Activated naive CD4-positive, alpha-beta T cell treated with anti-CD3 and anti-CD28 coated beads, Interleukin-2, amount 10 ng/mL, durations not matched to agents 7 days and 5 days (primary cell): Measurements from ENCODE around the gene CDK5RAP3.
A peak's percentile ranks its signal among the peaks of the same experiment; 100 is the strongest.
"Not testable (repeated sequence)": the region's sequence is repeated elsewhere in the genome, so short reads cannot be mapped to it uniquely, and the experiment has no call there.

Experiments used
- CTCF ChIA-PET: fragments of 350-600 bp; sonication (Branson Sonifier 250); formaldehyde crosslinking; loops from one replicate; lab custom pipeline; 2021; ENCODE audit warnings: antibody characterized with exemption; lab: Charles Lee
- DNase-seq: peaks from one replicate; pipeline ENCODE4 v3.0.0-alpha.2; 2020
- H3K27ac Mint-ChIP-seq: one replicate; pipeline ENCODE4 v1.8.0; 2021; ENCODE audit warnings: mild to moderate bottlenecking, moderate library complexity, mixed read lengths
- H3K27me3 Mint-ChIP-seq: one replicate; pipeline ENCODE4 v1.8.0; 2021; ENCODE audit warnings: mild to moderate bottlenecking, mixed read lengths
- H3K36me3 Mint-ChIP-seq: one replicate; pipeline ENCODE4 v1.8.0; 2021; ENCODE audit warnings: mixed read lengths
- H3K4me1 Mint-ChIP-seq: one replicate; pipeline ENCODE4 v1.8.0; 2021; ENCODE audit warnings: mixed read lengths
- H3K4me3 Mint-ChIP-seq: one replicate; pipeline ENCODE4 v1.8.0; 2021; ENCODE audit warnings: mild to moderate bottlenecking, moderate library complexity, mixed read lengths
- H3K9me3 Mint-ChIP-seq: one replicate; pipeline ENCODE4 v1.8.0; 2021; ENCODE audit warnings: mixed read lengths

Gene CDK5RAP3, protein sequence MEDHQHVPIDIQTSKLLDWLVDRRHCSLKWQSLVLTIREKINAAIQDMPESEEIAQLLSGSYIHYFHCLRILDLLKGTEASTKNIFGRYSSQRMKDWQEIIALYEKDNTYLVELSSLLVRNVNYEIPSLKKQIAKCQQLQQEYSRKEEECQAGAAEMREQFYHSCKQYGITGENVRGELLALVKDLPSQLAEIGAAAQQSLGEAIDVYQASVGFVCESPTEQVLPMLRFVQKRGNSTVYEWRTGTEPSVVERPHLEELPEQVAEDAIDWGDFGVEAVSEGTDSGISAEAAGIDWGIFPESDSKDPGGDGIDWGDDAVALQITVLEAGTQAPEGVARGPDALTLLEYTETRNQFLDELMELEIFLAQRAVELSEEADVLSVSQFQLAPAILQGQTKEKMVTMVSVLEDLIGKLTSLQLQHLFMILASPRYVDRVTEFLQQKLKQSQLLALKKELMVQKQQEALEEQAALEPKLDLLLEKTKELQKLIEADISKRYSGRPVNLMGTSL

DNA sequence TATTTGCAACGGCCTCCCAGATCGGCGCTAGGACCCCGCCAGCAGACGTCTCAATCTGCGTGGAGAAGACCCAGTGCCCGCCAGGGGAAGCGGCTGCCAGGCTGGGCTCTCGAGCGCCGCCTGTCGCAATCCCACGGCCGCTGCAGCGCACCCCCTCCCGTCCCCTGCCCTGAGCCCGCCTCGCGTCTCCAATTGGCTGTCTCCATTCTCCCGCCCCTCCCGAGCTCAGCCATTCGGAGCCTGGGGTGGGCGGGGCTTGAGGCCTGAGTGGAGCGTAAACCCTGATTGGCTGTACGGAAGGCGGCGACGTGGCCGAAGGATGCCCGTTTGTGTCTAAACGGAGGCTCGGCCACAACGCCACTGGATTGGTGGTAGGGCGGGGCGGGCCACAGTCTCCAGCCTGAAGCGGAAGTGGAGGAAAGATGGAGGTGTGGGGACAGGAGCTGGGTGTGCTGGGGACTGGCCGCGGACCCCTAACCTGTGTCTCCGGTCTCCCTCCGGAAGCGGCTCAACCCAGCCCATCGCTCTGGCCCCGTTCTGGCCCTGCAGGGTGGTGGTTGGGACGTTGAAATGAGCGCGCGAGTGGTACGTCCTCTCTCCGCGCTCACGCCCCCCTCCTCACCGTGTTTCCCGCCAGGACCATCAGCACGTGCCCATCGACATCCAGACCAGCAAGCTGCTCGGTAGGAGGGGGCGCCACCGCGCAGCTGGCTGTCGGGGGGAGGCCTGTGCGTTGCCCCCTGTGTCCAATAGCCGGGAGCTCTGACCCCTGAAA lies at the start of gene CDK5RAP3:
TSS of gene CDK5RAP3 (plus strand) at position 389 of the 775 bp plus-strand sequence. CDS start at position 423, 34 bp downstream.
- Mint-ChIP-seq H3K27me3 (peaks cover 15% of the 10 kb centered on the region), H3K27ac (peak within 1 kb of the TSS; percentile 94), H3K9me3 (no peaks in the 10 kb centered on the region), H3K36me3 (peaks cover 18% of the 10 kb centered on the region), H3K4me1 (peaks cover 30% of the 10 kb centered on the region), H3K4me3 (peak within 1 kb of the TSS; percentile 98)
- peak; percentile 100 for DNase-seq
- CTCF ChIA-PET = interaction anchor here (0.6 to 10.5 kb wide), 25 partner anchors 9 to 483 kb away, joined by 3 to 151 read pairs (median 4); partner anchors contain the start of genes NFE2L1, PNPO, PRR15L and SCRN2

DNA sequence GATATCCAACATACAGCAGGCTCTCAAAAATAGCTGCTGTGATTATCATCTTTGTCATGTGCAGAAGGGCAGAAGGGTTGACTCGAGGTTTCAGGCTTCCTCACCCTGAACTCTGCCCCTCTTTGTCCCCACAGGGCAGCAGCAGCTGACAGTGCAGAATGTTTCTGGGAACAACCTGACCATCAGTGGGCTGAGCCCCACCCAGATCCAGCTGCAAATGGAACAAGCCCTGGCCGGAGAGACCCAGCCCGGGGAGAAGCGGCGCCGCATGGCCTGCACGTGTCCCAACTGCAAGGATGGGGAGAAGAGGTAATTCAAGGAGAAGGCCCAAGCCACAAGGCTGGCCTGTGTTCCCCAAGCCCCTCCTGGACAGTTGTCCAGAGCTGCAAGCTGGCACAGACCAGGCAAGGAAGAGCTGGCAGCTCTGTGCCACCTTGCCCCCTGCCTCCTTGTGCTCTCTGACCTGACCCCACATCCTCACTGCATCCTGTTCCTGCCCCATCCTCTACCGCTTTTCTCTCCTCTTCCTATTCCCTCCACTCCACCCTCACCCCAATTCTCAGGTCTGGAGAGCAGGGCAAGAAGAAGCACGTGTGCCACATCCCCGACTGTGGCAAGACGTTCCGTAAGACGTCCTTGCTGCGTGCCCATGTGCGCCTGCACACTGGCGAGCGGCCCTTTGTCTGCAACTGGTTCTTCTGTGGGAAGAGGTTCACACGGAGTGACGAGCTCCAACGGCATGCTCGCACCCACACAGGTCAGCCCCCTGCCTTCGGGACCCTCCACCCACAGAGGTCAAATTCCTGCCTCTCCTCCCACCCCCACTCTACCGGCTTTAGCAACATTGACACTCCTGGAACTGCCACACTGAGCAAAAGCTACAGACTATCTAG lies 45.9 kb upstream of the CDK5RAP3 start:
- no peaks in the 10 kb centered on the region for H3K27me3 Mint-ChIP-seq
- CTCF ChIA-PET = interaction anchor here (0.7 kb wide), 1 partner anchor 22 kb away, joined by 3 read pairs; no protein-coding TSS in a partner anchor
- no peaks in the 10 kb centered on the region for H3K9me3 Mint-ChIP-seq
- H3K36me3 Mint-ChIP-seq = peaks cover 41% of the 10 kb centered on the region
- no peak overlapping the region for H3K4me3 Mint-ChIP-seq
- no peak overlapping the region for H3K27ac Mint-ChIP-seq
- DNase-seq = no peak
- no peaks in the 10 kb centered on the region for H3K4me1 Mint-ChIP-seq

DNA sequence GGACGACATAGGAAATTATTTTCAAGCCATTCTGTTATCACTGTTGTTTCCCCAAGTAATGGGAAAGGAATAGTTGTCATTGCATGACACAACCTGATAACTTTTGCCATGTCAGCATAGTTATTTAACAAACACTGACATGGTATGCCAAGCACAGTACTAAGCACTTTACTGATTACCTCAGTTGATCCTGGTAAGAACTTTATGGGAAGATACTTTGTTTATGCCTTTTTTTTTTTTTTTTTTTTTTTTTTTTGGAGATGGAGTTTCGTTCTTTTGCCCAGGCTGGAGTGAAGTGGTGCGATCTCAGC lies 45.3 kb upstream of the CDK5RAP3 start:
- CTCF ChIA-PET = no interaction called here
- no peaks in the 10 kb centered on the region for H3K27me3 Mint-ChIP-seq
- H3K4me1 Mint-ChIP-seq = no peaks in the 10 kb centered on the region
- H3K4me3 Mint-ChIP-seq = no peak overlapping the region
- peaks cover 44% of the 10 kb centered on the region for H3K36me3 Mint-ChIP-seq
- no peak overlapping the region for H3K27ac Mint-ChIP-seq
- H3K9me3 Mint-ChIP-seq = no peaks in the 10 kb centered on the region
- DNase-seq = no peak

DNA sequence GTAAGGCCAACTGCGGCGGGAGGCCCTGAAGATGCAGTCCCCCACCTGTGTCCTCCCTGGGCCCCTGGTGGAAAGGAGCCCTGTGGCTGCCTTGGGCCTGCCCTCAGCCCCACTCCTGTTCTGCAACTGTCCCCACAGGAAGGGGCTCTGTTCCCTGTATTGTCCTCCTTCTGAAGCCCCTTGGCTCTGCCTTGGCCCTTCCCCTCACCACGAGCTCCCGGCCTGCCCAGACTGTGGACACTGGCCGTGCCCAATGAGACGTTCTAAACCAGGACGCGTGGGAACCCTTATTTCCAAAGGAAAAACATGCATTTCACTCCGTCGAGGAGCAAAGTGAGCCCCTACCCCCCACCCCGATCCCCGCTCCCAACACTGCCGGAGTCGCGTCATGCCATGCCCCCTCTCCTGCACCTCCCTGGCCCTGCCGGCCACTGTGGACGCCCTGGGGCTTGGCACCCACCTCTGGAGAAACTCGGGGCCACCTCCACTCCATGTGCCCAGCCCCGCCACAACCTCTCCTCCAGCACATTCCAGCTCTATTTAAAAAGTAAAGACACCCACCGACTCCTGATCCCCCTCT lies 43.0 kb upstream of the CDK5RAP3 start:
- CTCF ChIA-PET = no interaction called here
- Mint-ChIP-seq H3K9me3 (no peaks in the 10 kb centered on the region), H3K4me1 (no peaks in the 10 kb centered on the region)

DNA sequence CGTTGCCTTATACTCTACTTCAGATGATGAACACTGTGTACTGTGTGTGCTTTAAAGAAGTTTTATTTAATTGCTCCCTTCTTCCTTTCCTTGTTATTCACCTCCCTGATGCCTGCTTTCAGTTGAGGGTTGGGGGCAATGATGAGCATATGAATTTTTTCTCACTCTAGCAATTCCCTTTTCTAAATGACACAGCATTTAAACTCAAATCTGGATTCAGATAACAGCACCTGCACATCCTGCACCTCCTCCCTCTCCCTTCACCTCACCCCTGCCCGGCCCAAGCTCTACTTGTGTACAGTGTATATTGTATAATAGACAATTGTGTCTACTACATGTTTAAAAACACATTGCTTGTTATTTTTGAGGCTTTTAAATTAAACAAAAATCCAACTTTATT lies 42.5 kb upstream of the CDK5RAP3 start:
- no peaks in the 10 kb centered on the region for H3K9me3 Mint-ChIP-seq
- H3K4me1 Mint-ChIP-seq = no peaks in the 10 kb centered on the region
- H3K27ac Mint-ChIP-seq = no peak overlapping the region
- H3K4me3 Mint-ChIP-seq = no peak overlapping the region
- no peak for DNase-seq
- CTCF ChIA-PET = no interaction called here
- peaks cover 32% of the 10 kb centered on the region for H3K36me3 Mint-ChIP-seq
- no peaks in the 10 kb centered on the region for H3K27me3 Mint-ChIP-seq

More for the DNA sequence above, 43.0 kb upstream of the CDK5RAP3 start:
- Mint-ChIP-seq H3K27ac (peak overlapping the region; percentile 58), H3K36me3 (peaks cover 35% of the 10 kb centered on the region), H3K4me3 (no peak overlapping the region), H3K27me3 (no peaks in the 10 kb centered on the region)
- DNase-seq = no peak

DNA sequence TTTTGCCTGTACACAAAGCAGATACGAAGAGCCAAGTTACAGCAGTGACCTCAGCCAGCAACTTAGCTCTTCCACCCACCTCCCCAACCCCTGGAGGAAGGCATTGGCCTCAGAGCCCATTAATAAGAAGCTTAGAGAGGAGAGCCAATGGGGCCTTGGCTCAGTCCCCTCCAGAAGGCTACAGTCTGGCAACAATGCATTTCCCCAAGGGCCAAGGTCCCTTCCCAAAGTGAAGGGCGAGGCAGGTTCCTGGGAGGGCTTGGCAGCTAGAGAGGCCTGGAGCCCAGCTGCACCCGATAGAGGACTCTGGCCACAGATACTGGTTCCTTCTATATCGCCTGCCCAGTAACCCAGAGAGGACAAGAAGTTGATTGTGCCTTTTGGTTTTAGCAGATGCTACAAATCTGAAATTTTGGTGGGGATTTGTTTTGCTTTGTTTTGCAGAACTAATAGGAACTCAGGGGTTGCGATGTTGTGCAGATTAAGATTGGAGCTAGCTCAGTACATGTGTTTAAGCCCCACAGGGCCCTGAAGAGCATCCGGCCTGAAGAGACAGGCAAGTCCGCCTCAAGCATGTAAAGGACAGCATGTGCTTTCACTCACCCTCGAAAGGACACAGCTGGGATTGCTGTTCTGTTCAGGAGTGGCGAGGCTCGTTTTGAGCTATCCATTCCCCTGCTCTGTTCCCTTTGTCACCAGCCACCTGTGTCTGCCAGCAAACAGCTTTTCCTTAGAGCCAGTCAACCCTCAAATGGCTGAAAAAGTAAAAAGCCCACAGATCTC lies 41.5 kb upstream of the CDK5RAP3 start:
- H3K36me3 Mint-ChIP-seq = peaks cover 25% of the 10 kb centered on the region
- H3K9me3 Mint-ChIP-seq = no peaks in the 10 kb centered on the region
- CTCF ChIA-PET = interaction anchor here (0.9 to 1.4 kb wide), 4 partner anchors 12 to 87 kb away, joined by 3 to 4 read pairs (median 3); partner anchors contain the start of gene PNPO
- no peak overlapping the region for H3K27ac Mint-ChIP-seq
- no peak overlapping the region for H3K4me3 Mint-ChIP-seq
- DNase-seq = no peak
- no peaks in the 10 kb centered on the region for H3K27me3 Mint-ChIP-seq
- no peaks in the 10 kb centered on the region for H3K4me1 Mint-ChIP-seq

DNA sequence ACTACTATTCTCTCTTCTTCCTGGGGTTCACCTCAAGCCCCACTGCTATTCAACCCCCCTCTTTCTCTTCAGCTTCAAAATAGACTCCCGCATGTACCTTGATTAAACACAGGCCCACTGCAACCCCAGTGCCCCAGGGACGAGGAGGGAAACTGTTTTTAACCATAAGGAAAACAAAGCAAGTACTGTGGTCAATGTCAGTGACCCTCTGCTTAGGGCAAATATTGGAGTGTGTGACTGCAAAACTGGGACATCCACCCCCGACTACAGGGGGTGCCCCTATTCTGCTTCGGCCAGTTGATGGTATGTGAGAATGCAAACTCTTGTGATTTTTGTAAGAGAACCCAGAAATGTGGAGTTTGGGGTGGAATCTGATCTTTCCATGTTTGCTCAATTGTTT lies 39.1 kb upstream of the CDK5RAP3 start:
- H3K36me3 Mint-ChIP-seq = peaks cover 15% of the 10 kb centered on the region
- no peaks in the 10 kb centered on the region for H3K4me1 Mint-ChIP-seq
- DNase-seq = no peak
- H3K27ac Mint-ChIP-seq = no peak overlapping the region
- H3K4me3 Mint-ChIP-seq = no peak overlapping the region
- CTCF ChIA-PET = interaction anchor here (0.6 kb wide), 1 partner anchor 148 kb away, joined by 3 read pairs; no protein-coding TSS in a partner anchor
- H3K27me3 Mint-ChIP-seq = no peaks in the 10 kb centered on the region
- H3K9me3 Mint-ChIP-seq = no peaks in the 10 kb centered on the region

DNA sequence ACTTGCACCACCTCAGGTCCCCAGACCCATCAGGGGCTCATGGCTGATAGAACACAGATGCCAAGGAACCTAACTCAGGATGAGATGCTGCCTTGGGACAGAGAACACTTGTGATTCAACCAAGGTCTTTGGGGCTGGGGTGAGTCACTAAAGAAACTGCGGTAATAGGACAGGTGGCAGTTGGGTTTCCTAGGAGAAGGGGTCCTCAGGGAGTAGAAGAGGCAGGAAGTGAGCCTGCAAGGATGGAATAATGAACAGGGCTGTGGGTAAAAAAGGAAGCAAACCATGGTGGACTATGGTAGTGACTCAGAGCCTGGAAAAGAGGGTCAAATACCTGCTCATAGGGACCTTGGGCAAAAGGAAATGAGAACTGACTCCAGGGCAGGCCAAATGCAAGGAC lies 36.1 kb upstream of the CDK5RAP3 start:
- peaks cover 7% of the 10 kb centered on the region for H3K36me3 Mint-ChIP-seq
- H3K27me3 Mint-ChIP-seq = no peaks in the 10 kb centered on the region
- no peak overlapping the region for H3K27ac Mint-ChIP-seq
- no peak overlapping the region for H3K4me3 Mint-ChIP-seq
- no peaks in the 10 kb centered on the region for H3K4me1 Mint-ChIP-seq
- CTCF ChIA-PET = interaction anchor here (1.2 kb wide), 1 partner anchor 12 kb away, joined by 4 read pairs; no protein-coding TSS in a partner anchor
- DNase-seq = no peak
- no peaks in the 10 kb centered on the region for H3K9me3 Mint-ChIP-seq

DNA sequence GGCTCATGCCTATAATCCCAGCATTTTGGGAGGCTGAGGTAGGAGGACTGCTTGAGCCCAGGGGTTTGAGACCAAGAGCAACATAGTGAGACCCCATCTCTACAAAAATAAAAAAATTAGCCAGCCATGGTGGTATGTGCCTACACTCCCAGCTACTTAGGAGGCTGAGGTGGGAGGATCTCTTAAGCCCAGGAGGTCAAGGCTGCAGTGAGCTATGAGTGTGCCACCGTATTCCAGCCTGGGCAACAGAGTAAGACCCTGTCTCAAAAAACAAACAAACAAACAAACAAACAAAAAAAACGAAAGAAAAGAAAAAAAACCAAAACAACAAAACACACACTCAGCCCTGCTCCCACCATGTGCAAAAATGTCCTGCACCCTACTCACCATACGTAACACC lies 35.4 kb upstream of the CDK5RAP3 start:
- H3K9me3 Mint-ChIP-seq, H3K4me3 Mint-ChIP-seq, H3K36me3 Mint-ChIP-seq, H3K4me1 Mint-ChIP-seq, H3K27ac Mint-ChIP-seq, H3K27me3 Mint-ChIP-seq, DNase-seq: not testable (repeated sequence)
- CTCF ChIA-PET = interaction anchor here (1.2 kb wide), 1 partner anchor 11 kb away, joined by 4 read pairs; no protein-coding TSS in a partner anchor

DNA sequence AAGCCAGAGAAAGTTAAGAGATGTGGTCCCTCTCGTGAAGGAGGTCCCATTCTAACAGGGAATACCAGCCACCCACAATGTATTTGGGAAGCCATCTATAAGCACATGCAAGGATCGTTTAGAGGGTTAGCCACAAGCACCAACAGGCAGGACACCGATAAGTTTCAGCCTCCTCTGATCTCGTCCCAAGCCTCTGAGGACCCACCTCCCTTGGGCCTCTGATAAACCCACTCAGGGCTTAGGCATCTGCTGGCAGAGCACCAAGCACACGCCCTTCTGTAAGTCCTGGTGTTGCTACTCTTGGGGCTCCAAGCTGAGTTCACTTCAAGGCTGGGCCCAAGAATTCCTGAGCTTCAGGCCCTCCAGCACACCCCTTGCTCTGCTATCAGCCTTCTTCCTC lies 35.0 kb upstream of the CDK5RAP3 start:
- DNase-seq = no peak
- peaks cover 9% of the 10 kb centered on the region for H3K4me1 Mint-ChIP-seq
- no peak overlapping the region for H3K27ac Mint-ChIP-seq
- H3K36me3 Mint-ChIP-seq = peaks cover 5% of the 10 kb centered on the region
- CTCF ChIA-PET = interaction anchor here (1.2 kb wide), 1 partner anchor 11 kb away, joined by 4 read pairs; no protein-coding TSS in a partner anchor
- no peaks in the 10 kb centered on the region for H3K27me3 Mint-ChIP-seq
- H3K4me3 Mint-ChIP-seq = no peak overlapping the region
- peaks cover 2% of the 10 kb centered on the region for H3K9me3 Mint-ChIP-seq

DNA sequence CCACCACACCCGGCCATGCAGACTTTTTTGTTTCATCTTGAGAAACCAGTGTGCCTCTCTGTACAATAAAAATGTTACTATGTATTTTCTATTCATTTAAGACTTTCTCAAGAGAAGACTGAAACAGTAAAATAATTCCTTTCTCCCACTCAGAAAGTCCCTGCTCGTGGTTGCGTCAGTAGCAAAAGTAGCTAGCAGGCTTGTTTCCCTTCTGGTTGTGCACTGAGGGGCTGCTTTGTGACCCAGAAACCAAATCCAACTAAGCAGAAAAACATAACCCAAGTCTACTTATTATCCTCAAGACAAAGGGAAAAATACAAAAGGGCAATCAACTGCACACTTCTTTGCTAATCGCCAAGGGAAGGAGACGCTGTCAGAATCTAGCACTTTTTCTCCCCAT lies 33.0 kb upstream of the CDK5RAP3 start:
- Mint-ChIP-seq H3K27ac (no peak overlapping the region), H3K4me3 (no peak overlapping the region), H3K36me3 (peaks cover 4% of the 10 kb centered on the region), H3K4me1 (peaks cover 23% of the 10 kb centered on the region), H3K27me3 (no peaks in the 10 kb centered on the region), H3K9me3 (peaks cover 3% of the 10 kb centered on the region)
- DNase-seq = no peak
- CTCF ChIA-PET = interaction anchor here (2.8 kb wide), 1 partner anchor 9 kb away, joined by 12 read pairs; no protein-coding TSS in a partner anchor

DNA sequence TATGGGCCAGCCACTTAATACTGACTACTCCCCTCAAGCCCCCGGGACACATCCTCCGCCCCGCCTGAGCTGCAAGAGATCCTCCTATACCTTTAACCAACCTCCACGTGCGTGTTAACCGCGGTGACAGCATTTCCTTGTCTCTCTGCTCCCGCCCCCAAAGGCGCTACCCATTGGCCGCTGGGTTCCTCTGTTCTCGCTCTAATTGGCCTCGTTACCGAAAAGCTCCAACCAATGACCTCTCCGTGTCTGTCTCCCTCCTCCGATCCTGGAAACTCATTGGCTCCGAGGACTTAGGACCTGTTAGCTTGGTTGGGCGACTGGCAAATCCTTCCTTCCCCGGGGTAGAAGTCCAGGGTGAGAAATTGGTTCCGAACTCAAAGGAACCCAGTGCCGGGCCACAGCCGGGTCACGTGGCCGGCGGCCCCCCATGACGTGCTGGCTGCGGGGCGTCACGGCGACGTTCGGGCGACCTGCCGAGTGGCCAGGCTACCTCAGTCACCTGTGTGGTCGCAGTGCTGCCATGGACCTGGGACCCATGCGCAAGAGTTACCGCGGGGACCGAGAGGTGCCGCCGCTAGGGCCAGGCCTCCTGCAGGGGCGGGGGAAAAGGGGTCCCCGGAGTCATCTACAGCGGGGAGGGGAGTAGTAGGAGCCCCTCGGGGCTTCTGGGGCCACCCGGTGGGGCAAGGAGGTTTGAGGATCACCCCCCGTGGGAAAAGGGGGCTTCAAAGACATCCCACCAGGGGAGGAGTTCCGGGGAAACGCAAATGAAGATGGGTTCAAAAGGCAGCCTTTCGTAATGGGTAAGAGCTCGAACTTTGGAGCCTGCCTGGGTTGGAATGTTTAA lies 29.4 kb upstream of the CDK5RAP3 start, which contains the start of gene PNPO:
TSS of gene PNPO (plus strand) at position 326 of the 850 bp plus-strand sequence. CDS start at position 431, 105 bp downstream.
- Mint-ChIP-seq H3K4me3 (peak within 1 kb of the TSS; percentile 92), H3K27ac (peak within 1 kb of the TSS; percentile 89), H3K9me3 (peaks cover 3% of the 10 kb centered on the region), H3K36me3 (peaks cover 17% of the 10 kb centered on the region), H3K27me3 (no peaks in the 10 kb centered on the region), H3K4me1 (peaks cover 53% of the 10 kb centered on the region)
- peak; percentile 98 for DNase-seq
- CTCF ChIA-PET = interaction anchor here (0.9 to 4.9 kb wide), 12 partner anchors 8 to 162 kb away, joined by 3 to 23 read pairs (median 3); partner anchors contain the start of genes CDK5RAP3 and SCRN2
